Amygdala (tissue), 56 donors: ENCODE measurements around the gene STT3B.

Experiments
- DNase-seq, 56 donors: peaks; one replicate each; lab custom pipeline; 2025; lab: John Stamatoyannopoulos, UW

Gene STT3B

GRCh38 chr3:31546162-31546561 lies 13.4 kb downstream of the STT3B start:
- no peak for DNase-seq

- no peak for DNase-seq
Observed at GRCh38 chr3:31546725-31547124, 14.0 kb downstream of the STT3B start.

- no peak for DNase-seq
Observed at GRCh38 chr3:31550452-31551251, 17.9 kb downstream of the STT3B start.

- no peak for DNase-seq
Observed at GRCh38 chr3:31551646-31552045, 18.9 kb downstream of the STT3B start.

- DNase-seq: no peak
Observed at GRCh38 chr3:31552103-31552502, 19.4 kb downstream of the STT3B start.

- DNase-seq: no peak
Observed at GRCh38 chr3:31553258-31553657, 20.5 kb downstream of the STT3B start.

- DNase-seq: no peak
Observed at GRCh38 chr3:31555204-31555603, 22.5 kb downstream of the STT3B start.

- no peak for DNase-seq
Observed at GRCh38 chr3:31559872-31560534, 27.3 kb downstream of the STT3B start.

GRCh38 chr3:31561891-31562290 lies 29.2 kb downstream of the STT3B start:
- no peak for DNase-seq

GRCh38 chr3:31562525-31562924 lies 29.8 kb downstream of the STT3B start:
- DNase-seq: no peak

- DNase-seq: no peak
Observed at GRCh38 chr3:31565288-31565687, 32.6 kb downstream of the STT3B start.

- no peak for DNase-seq
Observed at GRCh38 chr3:31567036-31567435, 34.3 kb downstream of the STT3B start.

GRCh38 chr3:31568649-31569048 lies 35.9 kb downstream of the STT3B start:
- DNase-seq: no peak

- no peak for DNase-seq
Observed at GRCh38 chr3:31571325-31571724, 38.6 kb downstream of the STT3B start.

- no peak for DNase-seq
Observed at GRCh38 chr3:31572236-31573004, 39.7 kb downstream of the STT3B start.

GRCh38 chr3:31573036-31573779 lies 40.5 kb downstream of the STT3B start:
- no peak for DNase-seq

GRCh38 chr3:31575448-31575847 lies 42.7 kb downstream of the STT3B start:
- no peak for DNase-seq

GRCh38 chr3:31576521-31576920 lies 43.8 kb downstream of the STT3B start:
- DNase-seq: no peak

GRCh38 chr3:31577232-31577631 lies 44.5 kb downstream of the STT3B start:
- DNase-seq: no peak

- no peak for DNase-seq
Observed at GRCh38 chr3:31579828-31580227, 47.1 kb downstream of the STT3B start.

- no peak for DNase-seq
Observed at GRCh38 chr3:31580645-31581044, 47.9 kb downstream of the STT3B start.
